ENCODE measurements around the gene MYB.

- TF ChIP-seq POLR2A (IDR thresholded peaks at IDR 0.05) (no peak), CTCF (IDR thresholded peaks at IDR 0.05) (no peak)
These were observed 1.7 kb upstream of the MYB start for GRCh38 chr6:135179372-135179771.

Measured in esophagus squamous epithelium (tissue), 4 donors.